K562 (cell line): ENCODE results near the gene CDK9. TPM values are rescaled to one million over a fixed set of nuclear protein-coding genes. Genes with fewer than 3 reads are reported as not detected.

Source experiments
- ATAC-seq: fragments of 200-7000 bp; cut with Tn5 transposase; 3 replicates; pipeline ENCODE4 v1.9.1; 2020; ENCODE audit warnings: moderate library complexity
- BruUV-seq: library from RNA; stranded (reverse); fragments of 400-500 nt; replicated peaks from 2 replicates; lab custom pipeline; 2021; lab: Mats Ljungman, UMichigan
- CTCF ChIA-PET: fragments of 300-600 bp; formaldehyde crosslinking; extraction: SDS; loops from one replicate; lab custom pipeline; 2021; ENCODE audit warnings: low intra/inter-chr PET ratio; lab: Yijun Ruan, JAX
- POLR2A ChIA-PET: fragments of 300-600, 350-650 bp; sonication (Branson Sonifier 250); formaldehyde crosslinking; extraction: SDS; loops from one replicate; lab custom pipeline; 2021; ENCODE audit warnings: antibody characterized with exemption, inconsistent platforms; lab: Yijun Ruan, JAX
- DNase-seq, 4 experiments: peaks; one replicate each; pipeline versions ENCODE4 v3.0.0 to v3.0.0-alpha.2; 2011 to 2018; ENCODE audit warnings: low spot score in 3 of 4, mixed read lengths in 3 of 4; ENCODE audit errors: extremely low read depth in 1 of 4
- FAIRE-seq: peaks from 2 replicates; lab custom pipeline; 2011; peaks lifted over from hg19 to GRCh38; lab: Jason Lieb, UNC
- H2AFZ ChIP-seq: 2 replicates; pipeline ENCODE4 v1.6.0; 2011; ENCODE audit warnings: low read depth, low read length, control low read depth, inconsistent platforms
- H3K27ac ChIP-seq: fragments of 200-600 bp; 3 replicates; pipeline ENCODE4 v1.8.0; 2011; ENCODE audit warnings: low read depth, mild to moderate bottlenecking, control low read depth, inconsistent platforms, low read length, moderate library complexity, mixed read lengths; ENCODE audit errors: extremely low read depth
- H3K27me3 ChIP-seq, 2 experiments: fragments of 300-600 bp in 1 of 2; 2 replicates in 1 of 2; 3 replicates in 1 of 2; pipeline versions ENCODE4 v1.6.0 to v1.8.0; 2011; ENCODE audit warnings: inconsistent platforms in 2 of 2, low read length in 2 of 2, mild to moderate bottlenecking in 1 of 2, mixed read lengths in 1 of 2, moderate library complexity in 1 of 2; ENCODE audit not compliant: control insufficient read depth in 2 of 2, insufficient read depth in 2 of 2
- H3K36me3 ChIP-seq: fragments of 300-600 bp; 3 replicates; pipeline ENCODE4 v1.8.0; 2011; ENCODE audit warnings: mild to moderate bottlenecking, low read length, inconsistent platforms; ENCODE audit not compliant: control insufficient read depth, insufficient read depth
- H3K4me1 ChIP-seq, 2 experiments: fragments of 200-600 bp in 1 of 2; replicated peaks in 1 of 2; 2 replicates in 1 of 2; 3 replicates in 1 of 2; pipeline versions ENCODE4 v1.5.1 to v1.8.0; 2011; ENCODE audit warnings: inconsistent platforms in 2 of 2, low read length in 2 of 2, mild to moderate bottlenecking in 1 of 2, mixed read lengths in 1 of 2, moderate library complexity in 1 of 2; ENCODE audit not compliant: control insufficient read depth in 2 of 2, insufficient read depth in 2 of 2
- H3K4me2 ChIP-seq: 2 replicates; pipeline ENCODE4 v1.6.1; 2011; ENCODE audit warnings: low read length, control low read depth, inconsistent platforms, mixed read lengths; ENCODE audit not compliant: insufficient read depth
- H3K4me3 ChIP-seq: fragments of 200-600 bp; sonication (generic), shearing (Covaris generic); 2 replicates; pipeline ENCODE4 v1.5.1; 2016; ENCODE audit warnings: control low read depth, inconsistent platforms
- H3K79me2 ChIP-seq: fragments of 200-600 bp; 3 replicates; pipeline ENCODE4 v1.8.0; 2011; ENCODE audit warnings: low read length, inconsistent platforms; ENCODE audit not compliant: control insufficient read depth, insufficient read depth
- H3K9ac ChIP-seq, 2 experiments: 2 replicates each; pipeline versions ENCODE4 v1.6.0 to v1.6.1; 2011; ENCODE audit warnings: low read depth in 2 of 2, low read length in 2 of 2, control low read depth in 1 of 2, inconsistent platforms in 1 of 2, mild to moderate bottlenecking in 1 of 2, mixed read lengths in 1 of 2; ENCODE audit not compliant: insufficient read depth in 1 of 2
- H3K9me1 ChIP-seq: one replicate; pipeline ENCODE4 v1.6.0; 2011; ENCODE audit warnings: inconsistent platforms, mild to moderate bottlenecking, low read length, moderate library complexity; ENCODE audit not compliant: control insufficient read depth, insufficient read depth
- H3K9me3 ChIP-seq: replicated peaks from 2 replicates; pipeline ENCODE4 v1.5.1; 2011; ENCODE audit warnings: low read depth, low read length, inconsistent platforms; ENCODE audit not compliant: control insufficient read depth, insufficient read depth
- H4K20me1 ChIP-seq: replicated peaks from 2 replicates; pipeline ENCODE4 v1.6.1; 2011; ENCODE audit warnings: low read length, inconsistent platforms, mixed read lengths; ENCODE audit not compliant: control insufficient read depth, insufficient read depth
- ARNT ChIP-seq, 2 experiments: fragments of 450-650 bp; IDR thresholded peaks; 2 replicates each; pipeline ENCODE4 v1.6.1; 2016; ENCODE audit warnings: mild to moderate bottlenecking in 1 of 2
- ATF6 ChIP-seq: sonication (generic); formaldehyde crosslinking; IDR thresholded peaks from 2 replicates; pipeline ENCODE4 v1.4.0; 2020; ENCODE audit warnings: mild to moderate bottlenecking, missing genetic modification reagents
- CUX1 ChIP-seq: fragments of 200-800 bp; sonication (Bioruptor generic); IDR thresholded peaks from 2 replicates; pipeline ENCODE4 v1.6.1; 2016; ENCODE audit warnings: missing genetic modification characterization, missing compliant biosample characterization
- MEF2A ChIP-seq: IDR thresholded peaks from 2 replicates; pipeline ENCODE4 v1.6.1; 2011; ENCODE audit warnings: low read depth, mild to moderate bottlenecking, low read length, moderate library complexity; ENCODE audit not compliant: control insufficient read depth
- NR2C1 ChIP-seq, 2 experiments: fragments of 450-650 bp; IDR thresholded peaks; 2 replicates each; pipeline ENCODE4 v1.6.1; 2017; ENCODE audit warnings: mild to moderate bottlenecking in 2 of 2, antibody characterized with exemption in 1 of 2, inconsistent platforms in 1 of 2, missing compliant biosample characterization in 1 of 2, missing genetic modification characterization in 1 of 2
- SMAD2 ChIP-seq: fragments of 150-350 bp; IDR thresholded peaks from 2 replicates; pipeline ENCODE4 v1.6.1; 2014; ENCODE audit warnings: low read depth, mild to moderate bottlenecking, low read length
- ZNF584 ChIP-seq: fragments of 200-800 bp; sonication (Bioruptor generic); IDR thresholded peaks from 2 replicates; pipeline ENCODE4 v1.6.1; 2016; ENCODE audit warnings: low read depth, mild to moderate bottlenecking, missing genetic modification characterization, missing compliant biosample characterization
- WGBS: fragments of 100-300 bp; shearing (Covaris generic); methylation state at CpG from one replicate; pipeline ENCODE4 v1.1.6; 2016; ENCODE audit warnings: low coverage, mixed read lengths; ENCODE audit not compliant: insufficient coverage; ENCODE audit errors: missing lambda C conversion rate; 5-methylcytosine and 5-hydroxymethylcytosine counted together
- in situ Hi-C: fragments of 300-500 bp; cut with MboI; formaldehyde crosslinking; loops from 4 replicates; pipeline ENCODE4 v1.15.0; 2018; ENCODE audit warnings: inconsistent platforms, mixed read lengths
- intact Hi-C: fragments of 100-400 bp; cut with micrococcal nuclease; formaldehyde crosslinking; loops from 2 replicates; pipeline ENCODE4 v1.14.2; 2022
- polyA plus RNA-seq, 8 experiments: library from polyadenylated mRNA; depleted of rRNA in 4 of 8; stranded (reverse) in 5 of 8; unstranded in 3 of 8; fragments of >200 nt; fragmentation: Nextera tagmentation in 2 of 8; fragmentation: Illumina TruSeq in 1 of 8; extraction: Ambion mirVana in 2 of 8; extraction: Trizol in 1 of 8; gene quantifications; 2 replicates each; pipeline versions ENCODE4 v1.2.1 to v1.2.3, GENCODE V29; 2011 to 2014; ENCODE audit warnings: inconsistent platforms in 1 of 8, missing spikeins in 1 of 8
- total RNA-seq, 7 experiments: library from RNA; depleted of rRNA in 6 of 7; stranded (reverse); fragments of >200 nt in 6 of 7; fragmentation: Illumina TruSeq in 2 of 7; extraction: Trizol in 2 of 7; gene quantifications; 2 replicates each; pipeline versions ENCODE4 v1.2.1 to v1.2.3, GENCODE V29; 2011 to 2021; ENCODE audit warnings: low replicate concordance in 1 of 7

CDK9 gene
- total and polyA plus RNA-seq, 9 of the 15 experiments (the other 6 are each of a cell fraction or from before 2014, with no cell fraction given) = 4.2 to 78.6 (median 33.0) TPM

GRCh38 chr9:127822108-127822507 lies 36.3 kb downstream of the CDK9 start:
- Histone ChIP-seq H3K36me3 (no peaks in the 10 kb centered on the region), H3K9me1 (no peaks in the 10 kb centered on the region), H3K27me3 (no peaks in the 10 kb centered on the region), H3K4me2 (no peak overlapping the region), H3K9me3 (no peaks in the 10 kb centered on the region), H2AFZ (no peak overlapping the region), H3K79me2 (no peaks in the 10 kb centered on the region), H3K27ac (no peak overlapping the region), H3K9ac (no peak overlapping the region), H3K4me3 (no peak overlapping the region), H4K20me1 (no peaks in the 10 kb centered on the region), H3K4me1 (peaks cover 8 to 32% of the 10 kb centered on the region in 2 experiments; a peak in 4 of 5 replicates)
- ChIA-PET POLR2A (no interaction called here), CTCF (no interaction called here)
- peak; percentile 61 for FAIRE-seq
- in situ Hi-C loops = no loop called here
- ATAC-seq = no peak
- intact Hi-C loops = no loop called here
- no TSS peak for BruUV-seq
- no peak for DNase-seq
- WGBS = 63% methylated on average over 4 of the region's 4 CpGs
- TF ChIP-seq NR2C1 (IDR thresholded peaks at IDR 0.05) (no peak), NR2C1 (tag; IDR thresholded peaks at IDR 0.05) (no peak), ATF6 (CRISPR knock-in tag) (no peak), ARNT (IDR thresholded peaks at IDR 0.05) (no peak), CUX1 (CRISPR knock-in tag) (no peak), SMAD2 (no peak), MEF2A (no peak), ZNF584 (CRISPR knock-in tag) (no peak)
